Fibroblast of the conjunctiva (primary cell): ENCODE results near the gene POU2F1.

Source experiments
- DNase-seq: peaks from one replicate; pipeline ENCODE4 v3.0.0-alpha.2; 2010; ENCODE audit warnings: low read depth

Gene POU2F1

GRCh38 chr1:167272369-167272957 lies 51.8 kb downstream of the POU2F1 start:
- no peak for DNase-seq

GRCh38 chr1:167273027-167273800 lies 52.5 kb downstream of the POU2F1 start:
- DNase-seq = peak; percentile 16

- no peak for DNase-seq
Measured at GRCh38 chr1:167274061-167274460, 53.4 kb downstream of the POU2F1 start.

GRCh38 chr1:167276969-167277368 lies 56.3 kb downstream of the POU2F1 start:
- no peak for DNase-seq

GRCh38 chr1:167278497-167278896 lies 57.8 kb downstream of the POU2F1 start:
- DNase-seq = no peak

GRCh38 chr1:167280912-167281311 lies 60.2 kb downstream of the POU2F1 start:
- DNase-seq = no peak

- no peak for DNase-seq
Measured at GRCh38 chr1:167288390-167289074, 67.8 kb downstream of the POU2F1 start.

GRCh38 chr1:167289075-167289442 lies 68.4 kb downstream of the POU2F1 start:
- no peak for DNase-seq

GRCh38 chr1:167289966-167290365 lies 69.3 kb downstream of the POU2F1 start:
- DNase-seq = no peak

- DNase-seq = no peak
Measured at GRCh38 chr1:167291539-167292185, 71.0 kb downstream of the POU2F1 start.

- DNase-seq = no peak
Measured at GRCh38 chr1:167292216-167292615, 71.5 kb downstream of the POU2F1 start.

- DNase-seq = no peak
Measured at GRCh38 chr1:167293057-167293456, 72.4 kb downstream of the POU2F1 start.

- no peak for DNase-seq
Measured at GRCh38 chr1:167294528-167294927, 73.8 kb downstream of the POU2F1 start.

- peak; percentile 18 for DNase-seq
Measured at GRCh38 chr1:167297222-167298214, 76.8 kb downstream of the POU2F1 start.

- DNase-seq = no peak
Measured at GRCh38 chr1:167298325-167298724, 77.6 kb downstream of the POU2F1 start.

GRCh38 chr1:167301355-167301754 lies 80.7 kb downstream of the POU2F1 start:
- no peak for DNase-seq

- DNase-seq = no peak
Measured at GRCh38 chr1:167304165-167304564, 83.5 kb downstream of the POU2F1 start.

GRCh38 chr1:167305059-167305705 lies 84.5 kb downstream of the POU2F1 start:
- DNase-seq = no peak

- no peak for DNase-seq
Measured at GRCh38 chr1:167305706-167306277, 85.1 kb downstream of the POU2F1 start.

GRCh38 chr1:167310732-167311131 lies 90.0 kb downstream of the POU2F1 start:
- DNase-seq = no peak

- no peak for DNase-seq
Measured at GRCh38 chr1:167312871-167313270, 92.2 kb downstream of the POU2F1 start.
